CD4-positive, alpha-beta T cell treated with Interferon alpha-2 for 1 hour (primary cell): ENCODE data around the gene AIM2.
A peak's percentile ranks its signal among the peaks of the same experiment; 100 is the strongest.
"Not testable (repeated sequence)": the region's sequence is repeated elsewhere in the genome, so short reads cannot be mapped to it uniquely, and the experiment has no call there.

Source experiments
- DNase-seq, 2 donors: peaks; one replicate each; pipeline ENCODE4 v3.0.0-alpha.2; 2020 to 2022

Gene AIM2

GRCh38 chr1:159079525-159079924 lies 3.0 kb upstream of the AIM2 start:
- no peak for DNase-seq

- peak; percentile 94 to 99 for DNase-seq
Measured at GRCh38 chr1:159077120-159077961, 775 bp upstream of the AIM2 start.

GRCh38 chr1:159071970-159072582 lies 4.5 kb downstream of the AIM2 start:
- peak in 1 of 2 donors; percentile 70 for DNase-seq

GRCh38 chr1:159068886-159069285 lies 7.7 kb downstream of the AIM2 start:
- DNase-seq, result peak in 1 of 2 donors; percentile 33

GRCh38 chr1:159067699-159068621 lies 8.6 kb downstream of the AIM2 start:
- peak; percentile 51 to 55 for DNase-seq

- DNase-seq, result no peak
Measured at GRCh38 chr1:159066108-159066507, 10.5 kb downstream of the AIM2 start.

GRCh38 chr1:159065106-159065505 lies 11.5 kb downstream of the AIM2 start:
- no peak for DNase-seq

- no peak for DNase-seq
Measured at GRCh38 chr1:159058751-159059150, 17.8 kb downstream of the AIM2 start.

GRCh38 chr1:159056069-159056698 lies 20.4 kb downstream of the AIM2 start:
- no peak for DNase-seq

- DNase-seq, result peak; percentile 14 to 31
Measured at GRCh38 chr1:159055181-159055641, 21.4 kb downstream of the AIM2 start.

- no peak for DNase-seq
Measured at GRCh38 chr1:159054427-159054826, 22.1 kb downstream of the AIM2 start.

- DNase-seq, result no peak
Measured at GRCh38 chr1:159051436-159051835, 25.1 kb downstream of the AIM2 start.

- peak in 1 of 2 donors; percentile 48 for DNase-seq
Measured at GRCh38 chr1:159046486-159046885, 30.1 kb downstream of the AIM2 start.

- DNase-seq, result no peak
Measured at GRCh38 chr1:159040893-159041724, 35.5 kb downstream of the AIM2 start.

- DNase-seq, result no peak
Measured at GRCh38 chr1:159040206-159040605, 36.4 kb downstream of the AIM2 start.

GRCh38 chr1:159030877-159031447 lies 45.6 kb downstream of the AIM2 start:
- no peak for DNase-seq

- no peak for DNase-seq
Measured at GRCh38 chr1:159030311-159030710, 46.3 kb downstream of the AIM2 start.

GRCh38 chr1:159026841-159027240 lies 49.7 kb downstream of the AIM2 start:
- not testable (repeated sequence) for DNase-seq

- DNase-seq, result no peak
Measured at GRCh38 chr1:159025043-159025442, 51.5 kb downstream of the AIM2 start.

- DNase-seq, result no peak
Measured at GRCh38 chr1:159023723-159024122, 52.8 kb downstream of the AIM2 start.

GRCh38 chr1:159015440-159015909 lies 61.1 kb downstream of the AIM2 start:
- peak; percentile 83 to 84 for DNase-seq
